Upper lobe of left lung (tissue), 4 donors: Measurements from ENCODE around the gene GRIK4.

Experiments used
- CTCF ChIP-seq, 6 experiments: fragments of 450-650 bp in 4 of 6; fragments of 200-600 bp in 2 of 6; sonication (generic) in 2 of 6; IDR thresholded peaks; one replicate each; pipeline ENCODE4 v1.5.1; 2016 to 2019; ENCODE audit warnings: antibody characterized with exemption in 6 of 6
- EP300 ChIP-seq, 4 donors: sonication (generic); formaldehyde crosslinking; IDR thresholded peaks; one replicate each; pipeline ENCODE4 v1.5.1; 2017; ENCODE audit warnings: antibody characterized with exemption in 4 of 4, control low read depth in 2 of 4
- POLR2AphosphoS5 ChIP-seq, 2 donors: sonication (generic); formaldehyde crosslinking; IDR thresholded peaks; one replicate each; pipeline ENCODE4 v1.5.1; 2017; ENCODE audit warnings: antibody characterized with exemption in 2 of 2

GRCh38 chr11:120576606-120577005 is 65.1 kb downstream of the GRIK4 start:
- TF ChIP-seq CTCF (IDR thresholded peaks at IDR 0.05) (no peak), POLR2AphosphoS5 (IDR thresholded peaks at IDR 0.05) (no peak), EP300 (IDR thresholded peaks at IDR 0.05) (no peak)
